IMR-90 (cell line): ENCODE results near the gene TECPR2.

Experiments used
- CEBPB ChIP-seq: IDR thresholded peaks from 2 replicates; pipeline ENCODE4 v1.6.1; 2012; ENCODE audit warnings: low read depth, low read length, improper control_type of control experiment
- POLR2A ChIP-seq: IDR thresholded peaks from 2 replicates; pipeline ENCODE4 v1.6.1; 2012; ENCODE audit warnings: mild to moderate bottlenecking, low read depth, low read length
- SMC3 ChIP-seq: fragments of 150-350 bp; IDR thresholded peaks from 2 replicates; pipeline ENCODE4 v1.6.1; 2016; ENCODE audit warnings: low read depth, mild to moderate bottlenecking, antibody characterized with exemption, low read length, moderate library complexity
- TF ChIP-seq, protein P1 (sequence below): conservative IDR thresholded peaks from 2 replicates; pipeline ENCODE4 v1.5.1; 2012; ENCODE audit warnings: mild to moderate bottlenecking, low read depth, low read length, improper control_type of control experiment

DNA sequence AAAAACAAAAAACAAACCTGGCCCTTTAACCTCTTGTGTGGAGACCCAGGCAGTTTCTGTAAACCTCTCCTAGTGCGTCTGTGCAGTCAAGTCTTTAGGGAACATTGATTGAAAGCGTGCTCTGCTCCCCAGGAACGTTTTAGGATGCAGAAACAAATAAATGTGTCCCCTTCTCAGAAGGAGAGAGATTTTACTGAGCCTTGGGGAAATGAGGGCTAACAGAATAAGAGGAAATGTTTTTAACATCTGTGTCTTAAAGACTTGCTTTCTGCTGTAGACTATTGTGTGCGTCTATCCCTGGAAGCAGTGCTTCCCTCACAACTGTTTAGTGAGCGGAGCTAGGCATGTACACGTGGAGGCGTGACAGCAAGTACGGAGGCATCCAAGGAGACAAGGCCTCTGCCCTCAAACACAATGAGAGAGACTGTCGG, 54.3 kb downstream of the TECPR2 start:
- TF ChIP-seq, protein P1, sequence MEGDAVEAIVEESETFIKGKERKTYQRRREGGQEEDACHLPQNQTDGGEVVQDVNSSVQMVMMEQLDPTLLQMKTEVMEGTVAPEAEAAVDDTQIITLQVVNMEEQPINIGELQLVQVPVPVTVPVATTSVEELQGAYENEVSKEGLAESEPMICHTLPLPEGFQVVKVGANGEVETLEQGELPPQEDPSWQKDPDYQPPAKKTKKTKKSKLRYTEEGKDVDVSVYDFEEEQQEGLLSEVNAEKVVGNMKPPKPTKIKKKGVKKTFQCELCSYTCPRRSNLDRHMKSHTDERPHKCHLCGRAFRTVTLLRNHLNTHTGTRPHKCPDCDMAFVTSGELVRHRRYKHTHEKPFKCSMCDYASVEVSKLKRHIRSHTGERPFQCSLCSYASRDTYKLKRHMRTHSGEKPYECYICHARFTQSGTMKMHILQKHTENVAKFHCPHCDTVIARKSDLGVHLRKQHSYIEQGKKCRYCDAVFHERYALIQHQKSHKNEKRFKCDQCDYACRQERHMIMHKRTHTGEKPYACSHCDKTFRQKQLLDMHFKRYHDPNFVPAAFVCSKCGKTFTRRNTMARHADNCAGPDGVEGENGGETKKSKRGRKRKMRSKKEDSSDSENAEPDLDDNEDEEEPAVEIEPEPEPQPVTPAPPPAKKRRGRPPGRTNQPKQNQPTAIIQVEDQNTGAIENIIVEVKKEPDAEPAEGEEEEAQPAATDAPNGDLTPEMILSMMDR, result no peak
- TF ChIP-seq CEBPB (no peak), SMC3 (no peak), POLR2A (no peak)
